ENCODE results near the gene COASY.

GRCh38 chr17:42521666-42522262 is 40.2 kb upstream of the COASY start:
- TF ChIP-seq SUZ12 (IDR thresholded peaks at IDR 0.05; ENCODE audit: extremely low read depth, insufficient read depth, insufficient read length) (no peak), ZNF274 (IDR thresholded peaks at IDR 0.05; ENCODE audit: low read depth, low read length) (no peak)
